Astrocyte (in vitro differentiated cells and primary cell): ENCODE results near the gene ZFHX3. TPM values are rescaled to one million over a fixed set of nuclear protein-coding genes. Genes with fewer than 3 reads are reported as not detected.

Experiments used
- DNase-seq: peaks from one replicate; pipeline ENCODE4 v3.0.0-alpha.2; 2010; ENCODE audit warnings: low read depth
- FAIRE-seq: peaks from 2 replicates; lab custom pipeline; 2011; peaks lifted over from hg19 to GRCh38; lab: Jason Lieb, UNC
- H2AFZ ChIP-seq: 2 replicates; pipeline ENCODE4 v1.6.0; 2012; ENCODE audit warnings: low read depth, low read length, inconsistent platforms
- H3K27ac ChIP-seq: 2 replicates; pipeline ENCODE4 v1.5.1; 2011; ENCODE audit warnings: low read depth, low read length, inconsistent platforms
- H3K27me3 ChIP-seq: 2 replicates; pipeline ENCODE4 v1.6.0; 2011; ENCODE audit warnings: low read length, inconsistent platforms; ENCODE audit not compliant: insufficient read depth
- H3K36me3 ChIP-seq: 2 replicates; pipeline ENCODE4 v1.5.1; 2011; ENCODE audit warnings: low read length, inconsistent platforms; ENCODE audit not compliant: insufficient read depth
- H3K4me1 ChIP-seq: 2 replicates; pipeline ENCODE4 v1.5.1; 2011; ENCODE audit warnings: low read length, inconsistent platforms; ENCODE audit not compliant: insufficient read depth
- H3K4me2 ChIP-seq: 2 replicates; pipeline ENCODE4 v1.6.0; 2012; ENCODE audit warnings: low read length, inconsistent platforms
- H3K4me3 ChIP-seq: 2 replicates; pipeline ENCODE4 v1.5.1; 2011; ENCODE audit warnings: low read depth, mild to moderate bottlenecking, low read length, inconsistent platforms; ENCODE audit not compliant: insufficient read depth
- H3K79me2 ChIP-seq: 2 replicates; pipeline ENCODE4 v1.6.0; 2012; ENCODE audit warnings: mild to moderate bottlenecking, low read length, inconsistent platforms; ENCODE audit not compliant: insufficient read depth
- H3K9ac ChIP-seq: 2 replicates; pipeline ENCODE4 v1.6.0; 2012; ENCODE audit warnings: mild to moderate bottlenecking, low read length, inconsistent platforms
- H3K9me3 ChIP-seq: 2 replicates; pipeline ENCODE4 v1.5.1; 2012; ENCODE audit warnings: low read depth, mild to moderate bottlenecking, low read length, inconsistent platforms; ENCODE audit not compliant: insufficient read depth
- H4K20me1 ChIP-seq: 2 replicates; pipeline ENCODE4 v1.6.0; 2012; ENCODE audit warnings: low read length, inconsistent platforms; ENCODE audit not compliant: insufficient read depth
- H3K27ac Mint-ChIP-seq: one replicate; pipeline ENCODE4 v1.8.0; 2021; ENCODE audit warnings: mild to moderate bottlenecking, mixed read lengths; ENCODE audit not compliant: unreplicated experiment
- H3K27me3 Mint-ChIP-seq: one replicate; pipeline ENCODE4 v1.8.0; 2021; ENCODE audit warnings: low read depth, mixed read lengths; ENCODE audit not compliant: unreplicated experiment
- H3K36me3 Mint-ChIP-seq: one replicate; pipeline ENCODE4 v1.8.0; 2021; ENCODE audit warnings: low read depth, mixed read lengths; ENCODE audit not compliant: unreplicated experiment
- H3K4me1 Mint-ChIP-seq: one replicate; pipeline ENCODE4 v1.8.0; 2021; ENCODE audit warnings: low read depth, mixed read lengths; ENCODE audit not compliant: unreplicated experiment
- H3K4me3 Mint-ChIP-seq: one replicate; pipeline ENCODE4 v1.8.0; 2021; ENCODE audit warnings: mild to moderate bottlenecking, moderate library complexity, mixed read lengths; ENCODE audit not compliant: unreplicated experiment
- H3K9me3 Mint-ChIP-seq: one replicate; pipeline ENCODE4 v1.8.0; 2021; ENCODE audit warnings: mild to moderate bottlenecking, mixed read lengths; ENCODE audit not compliant: unreplicated experiment
- EZH2 ChIP-seq: IDR thresholded peaks from 2 replicates; pipeline ENCODE4 v1.6.1; 2012; ENCODE audit warnings: mild to moderate bottlenecking, low read length, inconsistent platforms; ENCODE audit not compliant: insufficient read depth
- total RNA-seq: library from RNA; stranded (reverse); gene quantifications from 2 replicates; pipeline ENCODE4 v1.2.1, GENCODE V29; 2021
- TF ChIP-seq, protein P1 (sequence below): IDR thresholded peaks from 2 replicates; pipeline ENCODE4 v1.5.1; 2011; ENCODE audit warnings: low read depth, mild to moderate bottlenecking, inconsistent platforms, low read length, moderate library complexity; ENCODE audit not compliant: insufficient read depth

Gene ZFHX3
- total RNA-seq, 1 donor from 2014 or later: 19.7 TPM

GRCh38 chr16:72809446-72809845 is 238.5 kb downstream of the ZFHX3 start:
- Histone ChIP-seq H3K4me3 (no peak overlapping the region), H3K79me2 (no peaks in the 10 kb centered on the region), H4K20me1 (no peaks in the 10 kb centered on the region), H3K4me2 (no peak overlapping the region), H3K27me3 (no peaks in the 10 kb centered on the region), H2AFZ (no peak overlapping the region), H3K9me3 (no peaks in the 10 kb centered on the region), H3K9ac (no peak overlapping the region), H3K27ac (no peak overlapping the region), H3K4me1 (no peaks in the 10 kb centered on the region), H3K36me3 (peaks cover 5% of the 10 kb centered on the region)
- DNase-seq: no peak
- peaks cover 18% of the 10 kb centered on the region for H3K36me3 Mint-ChIP-seq
- TF ChIP-seq EZH2: no peak
- TF ChIP-seq, protein P1, sequence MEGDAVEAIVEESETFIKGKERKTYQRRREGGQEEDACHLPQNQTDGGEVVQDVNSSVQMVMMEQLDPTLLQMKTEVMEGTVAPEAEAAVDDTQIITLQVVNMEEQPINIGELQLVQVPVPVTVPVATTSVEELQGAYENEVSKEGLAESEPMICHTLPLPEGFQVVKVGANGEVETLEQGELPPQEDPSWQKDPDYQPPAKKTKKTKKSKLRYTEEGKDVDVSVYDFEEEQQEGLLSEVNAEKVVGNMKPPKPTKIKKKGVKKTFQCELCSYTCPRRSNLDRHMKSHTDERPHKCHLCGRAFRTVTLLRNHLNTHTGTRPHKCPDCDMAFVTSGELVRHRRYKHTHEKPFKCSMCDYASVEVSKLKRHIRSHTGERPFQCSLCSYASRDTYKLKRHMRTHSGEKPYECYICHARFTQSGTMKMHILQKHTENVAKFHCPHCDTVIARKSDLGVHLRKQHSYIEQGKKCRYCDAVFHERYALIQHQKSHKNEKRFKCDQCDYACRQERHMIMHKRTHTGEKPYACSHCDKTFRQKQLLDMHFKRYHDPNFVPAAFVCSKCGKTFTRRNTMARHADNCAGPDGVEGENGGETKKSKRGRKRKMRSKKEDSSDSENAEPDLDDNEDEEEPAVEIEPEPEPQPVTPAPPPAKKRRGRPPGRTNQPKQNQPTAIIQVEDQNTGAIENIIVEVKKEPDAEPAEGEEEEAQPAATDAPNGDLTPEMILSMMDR: no peak
- H3K9me3 Mint-ChIP-seq: no peaks in the 10 kb centered on the region
- no peaks in the 10 kb centered on the region for H3K27me3 Mint-ChIP-seq
- FAIRE-seq: no peak
- H3K4me1 Mint-ChIP-seq: peaks cover 2% of the 10 kb centered on the region
- no peak overlapping the region for H3K4me3 Mint-ChIP-seq
- no peak overlapping the region for H3K27ac Mint-ChIP-seq

DNA sequence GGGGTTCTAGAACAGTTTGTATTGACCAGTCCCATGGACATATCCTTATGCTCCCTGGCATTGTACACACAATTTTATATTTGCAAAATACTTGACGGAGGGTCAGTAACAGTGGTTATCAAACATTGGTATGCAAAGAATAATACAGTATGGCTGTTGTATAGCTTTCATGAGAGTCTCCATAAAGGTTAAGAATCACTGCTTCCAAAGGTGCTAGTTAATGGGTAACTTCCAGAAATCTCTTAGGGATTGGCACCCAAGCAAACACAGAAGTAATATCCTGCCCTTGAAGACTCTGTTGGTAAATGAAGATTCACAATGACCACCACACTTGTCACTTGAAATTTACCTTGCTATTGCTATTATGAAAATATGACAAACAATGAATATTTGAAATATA is 239.2 kb downstream of the ZFHX3 start:
- no peak overlapping the region for H3K27ac ChIP-seq
- H4K20me1 ChIP-seq: no peaks in the 10 kb centered on the region
- no peaks in the 10 kb centered on the region for H3K79me2 ChIP-seq
- TF ChIP-seq EZH2: no peak
- H3K9ac ChIP-seq: no peak overlapping the region
- Mint-ChIP-seq H3K4me3 (no peak overlapping the region), H3K27ac (no peak overlapping the region), H3K27me3 (no peaks in the 10 kb centered on the region), H3K9me3 (no peaks in the 10 kb centered on the region), H3K36me3 (peaks cover 18% of the 10 kb centered on the region), H3K4me1 (no peaks in the 10 kb centered on the region)
- no peak overlapping the region for H3K4me2 ChIP-seq
- H3K4me3 ChIP-seq: no peak overlapping the region
- no peaks in the 10 kb centered on the region for H3K9me3 ChIP-seq
- no peak for FAIRE-seq
- no peaks in the 10 kb centered on the region for H3K27me3 ChIP-seq
- no peaks in the 10 kb centered on the region for H3K4me1 ChIP-seq
- no peak overlapping the region for H2AFZ ChIP-seq
- DNase-seq: no peak
- peaks cover 5% of the 10 kb centered on the region for H3K36me3 ChIP-seq

DNA sequence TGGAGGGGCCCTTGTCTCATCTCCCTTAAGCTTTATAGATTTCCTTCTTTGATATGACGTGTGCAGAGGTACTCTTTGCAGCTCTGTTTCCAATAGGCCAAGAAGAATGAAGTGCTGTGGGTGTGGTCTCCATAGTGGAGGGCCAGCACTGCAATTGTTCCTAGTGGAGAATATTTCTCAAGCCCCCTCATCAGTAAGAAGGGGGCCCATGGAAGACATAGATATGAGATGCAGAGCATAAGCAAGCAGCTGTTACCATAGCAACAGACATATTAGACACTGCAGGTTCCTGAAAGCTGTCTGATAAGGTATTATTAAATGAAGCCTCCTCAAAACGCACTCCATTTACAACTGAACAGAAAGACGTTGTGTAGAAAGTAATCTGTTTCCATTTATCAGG is 240.7 kb downstream of the ZFHX3 start:
- Histone ChIP-seq H3K79me2 (no peaks in the 10 kb centered on the region), H2AFZ (no peak overlapping the region), H4K20me1 (no peaks in the 10 kb centered on the region), H3K9ac (no peak overlapping the region), H3K27me3 (no peaks in the 10 kb centered on the region), H3K4me2 (no peak overlapping the region), H3K36me3 (peaks cover 5% of the 10 kb centered on the region), H3K9me3 (no peaks in the 10 kb centered on the region), H3K27ac (no peak overlapping the region), H3K4me1 (no peaks in the 10 kb centered on the region), H3K4me3 (no peak overlapping the region)
- no peaks in the 10 kb centered on the region for H3K4me1 Mint-ChIP-seq
- FAIRE-seq (no peak), DNase-seq (no peak)
- TF ChIP-seq EZH2: no peak
- TF ChIP-seq, protein P1: no peak
- H3K27me3 Mint-ChIP-seq: no peaks in the 10 kb centered on the region
- no peaks in the 10 kb centered on the region for H3K9me3 Mint-ChIP-seq
- peaks cover 21% of the 10 kb centered on the region for H3K36me3 Mint-ChIP-seq
- no peak overlapping the region for H3K4me3 Mint-ChIP-seq
- H3K27ac Mint-ChIP-seq: no peak overlapping the region
